ENCODE measurements around the gene SLC39A10. TPM values are rescaled to one million over a fixed set of nuclear protein-coding genes. Genes with fewer than 3 reads are reported as not detected.

SLC39A10 gene
- total and polyA plus RNA-seq, 9 of the 15 experiments (the other 6 are each of a cell fraction or from before 2014, with no cell fraction given): 12.5 to 40.1 (median 23.1) TPM

GRCh38 chr2:195639238-195639858 is 17.7 kb upstream of the SLC39A10 start (continued):
- TF ChIP-seq SMARCA5 (IDR thresholded peaks at IDR 0.05) (no peak), ZNF668 (CRISPR knock-in tag; IDR thresholded peaks at IDR 0.05) (no peak), ZNF140 (CRISPR knock-in tag; IDR thresholded peaks at IDR 0.05) (no peak), ATF3 (IDR thresholded peaks at IDR 0.05) (peak; percentile 63), ATF3 (CRISPR knock-in tag; conservative IDR thresholded peaks at IDR 0.05) (no peak), THRB (CRISPR knock-in tag; conservative IDR thresholded peaks at IDR 0.05) (no peak), RBM22 (IDR thresholded peaks at IDR 0.05; ENCODE audit: low read depth, low read length, poor library complexity, severe bottlenecking) (no peak), TFAP4 (CRISPR knock-in tag; IDR thresholded peaks at IDR 0.05; ENCODE audit: borderline replicate concordance) (no peak), ZNF316 (IDR thresholded peaks at IDR 0.05) (peak; percentile 31; the same call in 1 of the 2 replicates), MTA1 (IDR thresholded peaks at IDR 0.05; ENCODE audit: borderline replicate concordance) (no peak), EP400 (IDR thresholded peaks at IDR 0.05) (no peak), MAFG (tag; conservative IDR thresholded peaks at IDR 0.05) (peak; percentile 23; the same call in 1 of the 2 replicates), RNF2 (IDR thresholded peaks at IDR 0.05) (no peak), SMAD3 (CRISPR knock-in tag; conservative IDR thresholded peaks at IDR 0.05) (no peak), ZNF133 (CRISPR knock-in tag; IDR thresholded peaks at IDR 0.05) (no peak), EWSR1 (IDR thresholded peaks at IDR 0.05; ENCODE audit: borderline replicate concordance, low read depth, partially characterized antibody) (no peak), CTBP1 (IDR thresholded peaks at IDR 0.05; ENCODE audit: borderline replicate concordance) (no peak), RFX1 (IDR thresholded peaks at IDR 0.05) (peak; percentile 53), ZNF584 (CRISPR knock-in tag; IDR thresholded peaks at IDR 0.05; ENCODE audit: low read depth) (no peak), PREB (CRISPR knock-in tag; IDR thresholded peaks at IDR 0.05) (no peak), ZNF77 (CRISPR knock-in tag; IDR thresholded peaks at IDR 0.05) (no peak), PTTG1 (tag; IDR thresholded peaks at IDR 0.05; ENCODE audit: low read depth) (no peak), SPI1 (IDR thresholded peaks at IDR 0.05; ENCODE audit: borderline replicate concordance, low read depth, low read length) (no peak), ZNF239 (CRISPR knock-in tag; IDR thresholded peaks at IDR 0.05) (no peak), KLF1 (tag; IDR thresholded peaks at IDR 0.05) (no peak), TRIM24 (IDR thresholded peaks at IDR 0.05) (peak; percentile 43 to 49; a peak in 1 of 4 replicates), HMG20A (CRISPR knock-in tag; conservative IDR thresholded peaks at IDR 0.05) (no peak), EZH2 (IDR thresholded peaks at IDR 0.05; ENCODE audit: borderline replicate concordance, low read depth, low read length) (no peak), RBM15 (IDR thresholded peaks at IDR 0.05; ENCODE audit: insufficient read depth, low read length) (no peak)

Data from K562 (cell line).